Measurements from ENCODE around the gene PPM1H. TPM values are rescaled to one million over a fixed set of nuclear protein-coding genes. Genes with fewer than 3 reads are reported as not detected.
"Not testable (repeated sequence)": the region's sequence is repeated elsewhere in the genome, so short reads cannot be mapped to it uniquely, and the experiment has no call there.

The PPM1H gene
- total RNA-seq, 4 donors from 2014 or later = 1.4 to 4.9 (median 2.4) TPM

GRCh38 chr12:62943779-62944395, 8.9 kb upstream of the PPM1H start:
- TF ChIP-seq CTCF (IDR thresholded peaks at IDR 0.05) = no peak
- no peak for DNase-seq (ENCODE audit: low spot score)
- ATAC-seq (ENCODE audit: low FRiP score) = no peak

GRCh38 chr12:62942316-62942715, 7.4 kb upstream of the PPM1H start:
- ATAC-seq (ENCODE audit: low FRiP score); DNase-seq (ENCODE audit: low spot score): not testable (repeated sequence)

- peak; percentile 71 for ATAC-seq (ENCODE audit: low FRiP score)
- no peak for TF ChIP-seq CTCF (IDR thresholded peaks at IDR 0.05)
- no peak for DNase-seq (ENCODE audit: low spot score)
These were observed 631 bp downstream of the PPM1H start for GRCh38 chr12:62934239-62934798.

GRCh38 chr12:62933602-62934238, 1.2 kb downstream of the PPM1H start:
- no peak for ATAC-seq (ENCODE audit: low FRiP score)
- no peak for DNase-seq (ENCODE audit: low spot score)
- TF ChIP-seq CTCF (IDR thresholded peaks at IDR 0.05) = no peak

GRCh38 chr12:62933220-62933601, 1.7 kb downstream of the PPM1H start:
- no peak for DNase-seq (ENCODE audit: low spot score)
- no peak for ATAC-seq (ENCODE audit: low FRiP score)
- no peak for TF ChIP-seq CTCF (IDR thresholded peaks at IDR 0.05)

- no peak for ATAC-seq (ENCODE audit: low FRiP score)
- no peak for DNase-seq (ENCODE audit: low spot score)
- TF ChIP-seq CTCF (IDR thresholded peaks at IDR 0.05) = no peak
These were observed 3.5 kb downstream of the PPM1H start for GRCh38 chr12:62931477-62931876.

- ATAC-seq (ENCODE audit: low FRiP score) (no peak), DNase-seq (ENCODE audit: low spot score) (no peak)
- no peak for TF ChIP-seq CTCF (IDR thresholded peaks at IDR 0.05)
These were observed 4.2 kb downstream of the PPM1H start for GRCh38 chr12:62930546-62931425.

Measured in omental fat pad (tissue), 4 donors.